CD14-positive monocyte (primary cell): ENCODE measurements around the gene S100P. TPM values are rescaled to one million over a fixed set of nuclear protein-coding genes. Genes with fewer than 3 reads are reported as not detected.
A peak's percentile ranks its signal among the peaks of the same experiment; 100 is the strongest.

ENCODE experiments used
- DNase-seq, 3 donors: peaks; one replicate each; pipeline ENCODE4 v3.0.0-alpha.2; 2011 to 2022
- H2AFZ ChIP-seq: 2 replicates; pipeline ENCODE4 v1.6.0; 2012; ENCODE audit warnings: mild to moderate bottlenecking, low read depth, low read length, inconsistent platforms; ENCODE audit not compliant: insufficient read depth, poor library complexity, severe bottlenecking
- H3K27ac ChIP-seq, 2 donors: 1 replicate in 1 of 2; 2 replicates in 1 of 2; pipeline ENCODE4 v1.5.1; 2012 to 2013; ENCODE audit warnings: low read length in 2 of 2, control low read depth in 1 of 2, inconsistent platforms in 1 of 2, low read depth in 1 of 2, mild to moderate bottlenecking in 1 of 2
- H3K27me3 ChIP-seq, 2 donors: one replicate each; pipeline versions ENCODE4 v1.6.0 to v1.6.1; 2011 to 2013; ENCODE audit warnings: low read length in 2 of 2; ENCODE audit not compliant: control insufficient read depth in 2 of 2, insufficient read depth in 2 of 2
- H3K36me3 ChIP-seq, 2 donors: replicated peaks in 1 of 2; 1 replicate in 1 of 2; 2 replicates in 1 of 2; pipeline versions ENCODE4 v1.5.1 to v1.6.1; 2012 to 2013; ENCODE audit warnings: low read length in 2 of 2, control low read depth in 1 of 2, inconsistent platforms in 1 of 2, mild to moderate bottlenecking in 1 of 2; ENCODE audit not compliant: insufficient read depth in 2 of 2, control insufficient read depth in 1 of 2
- H3K4me1 ChIP-seq, 2 donors: 1 replicate in 1 of 2; 2 replicates in 1 of 2; pipeline versions ENCODE4 v1.5.1 to v1.6.1; 2012 to 2013; ENCODE audit warnings: low read length in 2 of 2, control low read depth in 1 of 2, inconsistent platforms in 1 of 2, mild to moderate bottlenecking in 1 of 2, moderate library complexity in 1 of 2; ENCODE audit not compliant: insufficient read depth in 2 of 2, control insufficient read depth in 1 of 2
- H3K4me2 ChIP-seq: replicated peaks from 2 replicates; pipeline ENCODE3; 2012; ENCODE audit warnings: low read length, moderate library complexity, mild to moderate bottlenecking; ENCODE audit not compliant: poor library complexity, severe bottlenecking; ENCODE audit errors: extremely low read depth
- H3K4me3 ChIP-seq, 3 experiments: fragments of 200-600 bp in 1 of 3; sonication (generic) in 1 of 3; replicated peaks in 1 of 3; 1 replicate in 2 of 3; 2 replicates in 1 of 3; pipeline ENCODE4 v1.5.1; 2011 to 2013; ENCODE audit warnings: low read length in 3 of 3, mild to moderate bottlenecking in 3 of 3, control low read depth in 2 of 3, low read depth in 2 of 3, inconsistent platforms in 1 of 3, moderate library complexity in 1 of 3
- H3K79me2 ChIP-seq: 2 replicates; pipeline ENCODE4 v1.6.0; 2012; ENCODE audit warnings: mild to moderate bottlenecking, control low read depth, inconsistent platforms, low read length, moderate library complexity; ENCODE audit not compliant: insufficient read depth
- H3K9ac ChIP-seq: 2 replicates; pipeline ENCODE4 v1.6.0; 2017; ENCODE audit warnings: low read length, mild to moderate bottlenecking; ENCODE audit not compliant: insufficient read depth, poor library complexity, severe bottlenecking
- H3K9me3 ChIP-seq, 2 donors: replicated peaks in 1 of 2; 1 replicate in 1 of 2; 2 replicates in 1 of 2; pipeline versions ENCODE4 v1.5.1 to v1.6.1; 2012 to 2013; ENCODE audit warnings: low read length in 2 of 2, control low read depth in 1 of 2; ENCODE audit not compliant: control insufficient read depth in 1 of 2, insufficient read depth in 1 of 2
- H4K20me1 ChIP-seq: 2 replicates; pipeline ENCODE4 v1.6.0; 2012; ENCODE audit warnings: mild to moderate bottlenecking, low read length, control low read depth, moderate library complexity; ENCODE audit not compliant: insufficient read depth
- H3K27ac Mint-ChIP-seq, 7 donors: one replicate each; pipeline ENCODE4 v1.8.0; 2020; ENCODE audit warnings: mild to moderate bottlenecking in 7 of 7, mixed read lengths in 7 of 7, moderate library complexity in 6 of 7, inconsistent platforms in 2 of 7
- H3K27me3 Mint-ChIP-seq, 3 donors: one replicate each; pipeline ENCODE4 v1.8.0; 2021 to 2022; ENCODE audit warnings: low read depth in 3 of 3, mild to moderate bottlenecking in 3 of 3, mixed read lengths in 3 of 3, moderate library complexity in 3 of 3, inconsistent platforms in 1 of 3
- H3K36me3 Mint-ChIP-seq, 2 donors: one replicate each; pipeline ENCODE4 v1.8.0; 2020; ENCODE audit warnings: mixed read lengths in 2 of 2, inconsistent platforms in 1 of 2, mild to moderate bottlenecking in 1 of 2
- H3K4me1 Mint-ChIP-seq: one replicate; pipeline ENCODE4 v1.8.0; 2020; ENCODE audit warnings: mild to moderate bottlenecking, mixed read lengths
- H3K4me3 Mint-ChIP-seq, 2 donors: one replicate each; pipeline ENCODE4 v1.8.0; 2020; ENCODE audit warnings: mild to moderate bottlenecking in 2 of 2, mixed read lengths in 2 of 2, moderate library complexity in 1 of 2
- H3K9me3 Mint-ChIP-seq, 7 donors: one replicate each; pipeline ENCODE4 v1.8.0; 2020 to 2022; ENCODE audit warnings: mixed read lengths in 7 of 7, mild to moderate bottlenecking in 6 of 7, moderate library complexity in 6 of 7, inconsistent platforms in 2 of 7
- CTCF ChIP-seq: fragments of 200-600 bp; IDR thresholded peaks from one replicate; pipeline ENCODE4 v1.8.0; 2022; ENCODE audit warnings: antibody characterized with exemption, mild to moderate bottlenecking
- WGBS: methylation state at CpG from one replicate; pipeline ENCODE4 v1.1.5; 2013; ENCODE audit warnings: missing lambda C conversion rate; ENCODE audit not compliant: insufficient coverage; 5-methylcytosine and 5-hydroxymethylcytosine counted together
- intact Hi-C, 2 donors: fragments of 100-400 bp; cut with micrococcal nuclease; formaldehyde crosslinking; loops; one replicate each; pipeline versions ENCODE4 v1.15.0 to v1.15.1; 2023
- polyA plus RNA-seq, 3 donors: library from polyadenylated mRNA; depleted of rRNA in 1 of 3; unstranded in 2 of 3; stranded (reverse) in 1 of 3; fragments of 300-500 nt in 2 of 3; fragments of >200 nt in 1 of 3; fragmentation: Illumina TruSeq in 2 of 3; gene quantifications; 1 replicate in 2 of 3; 2 replicates in 1 of 3; pipeline ENCODE4 v1.2.3, GENCODE V29; 2012 to 2021

S100P gene
- polyA plus RNA-seq, 3 donors: 13.6 to 71.2 (median 29.3) TPM

- H3K27ac ChIP-seq: no peak overlapping the region
- H3K4me3 Mint-ChIP-seq: peak overlapping the region; percentile 26 to 53
These were observed 39.0 kb downstream of the S100P start for GRCh38 chr4:6732441-6733357.

More at GRCh38 chr4:6732441-6733357, 39.0 kb downstream of the S100P start:
- Histone ChIP-seq H3K79me2 (no peaks in the 10 kb centered on the region), H3K36me3 (no peaks in the 10 kb centered on the region), H3K9me3 (no peaks in the 10 kb centered on the region), H3K27me3 (no peaks in the 10 kb centered on the region), H3K9ac (peak overlapping the region; percentile 22), H2AFZ (peak overlapping the region; percentile 59), H3K4me3 (peak overlapping the region in 1 of 3 experiments; percentile 50), H3K4me2 (peak overlapping the region; percentile 42), H3K4me1 (peaks cover 10 to 13% of the 10 kb centered on the region in 2 donors), H4K20me1 (no peaks in the 10 kb centered on the region)
- Mint-ChIP-seq H3K9me3 (peaks cover 0 to 4% (median 0%) of the 10 kb centered on the region in 7 donors), H3K27ac (peak overlapping the region in 4 of 7 donors; percentile 10 to 73 (median 40)), H3K4me1 (peaks cover 10% of the 10 kb centered on the region), H3K36me3 (no peaks in the 10 kb centered on the region), H3K27me3 (peaks cover 2 to 31% (median 9%) of the 10 kb centered on the region in 3 donors)
- DNase-seq: peak; percentile 38 to 61 (median 50)
- intact Hi-C loops: no loop called here
- no peak for TF ChIP-seq CTCF
- WGBS: 50% methylated on average over 19 of the region's 21 CpGs
